HG02678 (cell line): ENCODE results near the gene NOXO1.
"Not testable (repeated sequence)": the region's sequence is repeated elsewhere in the genome, so short reads cannot be mapped to it uniquely, and the experiment has no call there.

Experiments
- ATAC-seq: cut with Tn5 transposase; IDR thresholded peaks from one replicate; pipeline ENCODE4 v1.9.1; 2021; ENCODE audit warnings: mild to moderate bottlenecking, moderate library complexity; ENCODE audit not compliant: unreplicated experiment

Gene NOXO1

DNA sequence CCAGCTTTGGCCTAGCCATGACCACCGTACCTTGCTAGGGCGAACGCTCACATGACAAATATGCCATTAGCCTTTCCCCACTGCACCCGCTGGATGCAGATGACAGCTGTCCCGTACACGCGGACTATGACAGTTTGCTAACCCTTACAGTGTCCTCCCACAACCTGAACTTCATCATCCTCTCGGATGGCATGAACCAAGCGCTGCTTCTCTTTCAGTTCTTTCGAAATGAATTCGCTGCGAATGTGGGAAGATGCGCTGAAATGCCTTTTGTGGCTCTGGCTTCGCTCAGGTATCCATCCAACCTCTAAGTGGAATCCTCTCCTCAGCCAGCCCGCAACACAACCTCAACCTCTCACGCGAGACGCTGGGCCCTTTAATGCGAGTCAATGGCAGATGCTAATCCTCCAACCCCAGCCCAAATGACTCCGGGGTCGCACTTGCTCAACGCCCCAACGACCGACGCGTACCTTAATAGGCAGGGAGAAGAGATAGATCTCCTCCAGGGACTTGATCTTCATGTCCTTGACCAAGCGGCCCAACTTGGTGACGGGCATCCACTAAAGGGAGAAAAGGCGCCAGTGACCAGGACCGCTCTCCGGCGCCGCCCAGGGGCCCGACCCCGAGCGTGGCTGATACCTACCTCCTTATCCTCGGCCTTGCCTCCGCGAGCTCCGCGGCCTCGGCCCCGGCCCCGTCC is 17.3 kb downstream of the NOXO1 start:
- peak; percentile 10 for ATAC-seq

DNA sequence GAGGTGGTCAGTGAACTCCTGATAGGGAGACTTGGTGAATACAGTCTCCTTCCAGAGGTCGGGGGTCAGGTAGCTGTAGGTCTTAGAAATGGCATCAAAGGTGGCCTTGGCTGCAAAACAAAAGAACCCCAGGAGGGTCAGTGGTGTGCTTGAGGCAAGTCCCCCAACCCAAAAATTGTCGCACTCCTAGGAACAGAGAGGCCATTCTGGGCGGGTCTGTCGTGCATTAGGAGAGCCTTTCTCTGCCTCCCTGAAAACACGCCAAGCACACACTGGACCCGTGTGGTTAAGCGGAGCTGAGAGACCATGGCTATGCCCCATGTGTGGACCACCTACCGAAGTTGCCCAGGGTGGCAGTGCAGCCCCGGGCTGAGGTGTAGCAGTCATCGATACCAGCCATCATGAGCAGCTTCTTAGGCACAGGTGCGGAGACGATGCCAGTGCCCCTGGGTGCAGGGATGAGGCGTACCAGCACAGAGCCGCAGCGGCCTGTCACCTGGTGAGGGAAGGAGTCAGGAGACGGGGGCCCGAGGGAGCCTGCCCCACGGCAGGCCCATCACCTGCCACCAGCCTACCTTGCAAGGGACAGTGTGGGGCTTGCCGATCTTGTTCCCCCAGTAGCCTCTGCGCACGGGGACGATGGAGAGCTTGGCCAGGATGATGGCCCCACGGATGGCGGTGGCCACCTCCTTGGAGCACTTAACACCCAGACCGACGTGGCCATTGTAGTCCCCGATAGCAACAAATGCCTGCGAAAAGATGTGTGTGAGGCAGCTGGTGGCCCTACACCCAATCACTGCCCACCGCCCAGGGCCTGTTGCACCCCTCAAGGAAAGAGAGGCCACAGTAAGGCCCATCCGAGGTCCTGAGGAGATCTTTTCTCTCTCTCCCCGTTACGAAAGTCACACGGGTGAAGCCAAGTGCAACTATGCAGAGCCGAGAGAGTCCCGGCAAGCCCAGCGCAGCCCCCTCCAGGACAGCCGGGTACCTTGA is 18.8 kb downstream of the NOXO1 start:
- not testable (repeated sequence) for ATAC-seq

DNA sequence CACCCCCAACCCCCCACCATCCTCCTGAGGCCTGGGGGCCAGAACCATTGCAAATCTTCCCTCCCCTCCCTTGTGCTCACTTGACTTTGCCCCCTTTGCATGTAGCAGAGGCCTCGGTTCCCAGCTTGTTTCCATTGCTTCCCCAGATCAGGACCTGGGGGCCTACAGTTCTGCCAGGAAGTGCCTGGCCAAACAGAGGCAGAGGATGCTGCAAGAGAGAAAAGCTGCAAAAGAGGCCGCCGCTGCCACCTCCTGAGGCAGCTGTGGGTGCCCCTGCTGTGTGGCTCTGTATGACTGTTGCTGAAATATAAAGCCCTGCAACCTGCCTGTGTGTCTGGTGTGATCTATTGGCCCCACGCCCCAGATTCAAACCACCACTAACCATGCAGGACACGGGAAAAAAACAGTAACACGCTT is 19.6 kb downstream of the NOXO1 start:
- ATAC-seq: no peak

DNA sequence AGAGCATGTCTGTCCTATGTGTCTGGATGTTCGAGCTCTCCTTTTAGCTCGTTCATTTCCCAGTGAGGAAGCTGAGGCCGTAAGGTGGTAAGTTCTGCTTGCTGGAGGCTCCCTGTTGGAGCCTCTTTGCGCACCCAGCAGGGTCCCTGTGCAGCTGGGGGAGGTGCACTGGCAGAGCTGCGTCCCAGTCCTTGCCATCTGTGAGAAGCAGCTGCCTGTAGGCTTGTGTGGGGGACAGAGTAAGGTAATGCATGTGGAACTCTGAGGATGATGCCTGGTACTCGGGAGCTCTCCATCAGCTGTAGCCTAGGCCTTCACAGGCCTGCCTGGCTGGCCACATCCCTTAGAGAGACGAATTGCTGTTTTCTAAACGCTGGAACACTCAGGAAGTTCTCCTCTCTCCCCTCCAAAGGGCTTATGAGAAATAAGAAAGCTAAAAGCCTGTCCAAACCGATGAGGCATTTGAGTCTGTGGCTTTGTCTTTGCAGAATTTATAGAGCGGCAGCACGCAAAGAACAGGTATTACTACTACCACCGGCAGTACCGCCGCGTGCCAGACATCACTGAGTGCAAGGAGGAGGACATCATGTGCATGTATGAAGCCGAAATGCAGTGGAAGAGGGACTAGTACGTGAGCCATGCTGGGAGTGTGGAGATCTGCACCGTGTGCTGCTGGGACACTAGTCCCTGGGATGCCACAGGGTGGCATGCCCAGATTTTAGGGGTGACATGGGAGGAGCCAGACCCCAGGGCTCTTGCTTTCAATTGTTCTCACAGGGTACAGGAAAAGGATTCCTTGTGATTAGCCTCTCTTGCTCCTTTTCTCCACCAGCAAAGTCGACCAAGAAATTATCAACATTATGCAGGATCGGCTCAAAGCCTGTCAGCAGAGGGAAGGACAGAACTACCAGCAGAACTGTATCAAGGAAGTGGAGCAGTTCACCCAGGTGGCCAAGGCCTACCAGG is 20.3 kb downstream of the NOXO1 start:
- ATAC-seq: no peak

DNA sequence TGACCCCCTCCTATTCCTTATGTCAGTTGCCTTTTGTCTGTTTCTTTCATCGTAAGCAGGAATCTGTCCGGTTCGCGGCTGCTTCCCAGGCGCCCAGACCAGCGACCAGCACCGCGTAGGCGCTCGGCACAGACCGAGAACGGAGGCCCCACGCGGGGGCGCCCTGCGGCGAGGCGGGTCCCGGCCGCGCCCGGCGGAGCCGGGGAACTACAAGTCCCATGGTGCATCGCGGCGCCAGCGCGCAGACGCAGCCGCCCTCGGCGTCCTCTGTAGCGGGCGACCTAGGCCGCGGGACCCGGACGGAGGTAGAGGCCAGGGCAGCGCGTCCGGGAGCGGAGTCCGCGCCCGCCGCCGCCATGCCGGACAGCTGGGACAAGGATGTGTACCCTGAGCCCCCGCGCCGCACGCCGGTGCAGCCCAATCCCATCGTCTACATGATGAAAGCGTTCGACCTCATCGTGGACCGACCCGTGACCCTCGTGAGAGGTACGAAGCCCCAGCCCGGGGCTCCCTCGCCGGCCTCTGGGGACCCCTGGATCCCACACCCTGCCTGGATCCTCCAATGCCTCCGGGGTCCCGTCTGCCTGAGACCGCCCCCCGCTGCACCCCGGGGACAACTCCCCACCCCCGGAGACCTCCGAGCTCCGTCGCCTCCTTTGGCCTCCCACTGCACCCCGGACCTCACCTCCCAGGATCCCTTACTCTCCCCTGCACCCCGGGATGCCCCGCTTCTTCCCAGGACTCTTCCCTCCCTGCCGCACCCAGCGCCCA is 21.8 kb downstream of the NOXO1 start, which contains the start of gene NDUFB10:
TSS of gene NDUFB10 (plus strand) at position 270 of the 771 bp plus-strand sequence. CDS start at position 357, 87 bp downstream.
- peak; percentile 80 for ATAC-seq

DNA sequence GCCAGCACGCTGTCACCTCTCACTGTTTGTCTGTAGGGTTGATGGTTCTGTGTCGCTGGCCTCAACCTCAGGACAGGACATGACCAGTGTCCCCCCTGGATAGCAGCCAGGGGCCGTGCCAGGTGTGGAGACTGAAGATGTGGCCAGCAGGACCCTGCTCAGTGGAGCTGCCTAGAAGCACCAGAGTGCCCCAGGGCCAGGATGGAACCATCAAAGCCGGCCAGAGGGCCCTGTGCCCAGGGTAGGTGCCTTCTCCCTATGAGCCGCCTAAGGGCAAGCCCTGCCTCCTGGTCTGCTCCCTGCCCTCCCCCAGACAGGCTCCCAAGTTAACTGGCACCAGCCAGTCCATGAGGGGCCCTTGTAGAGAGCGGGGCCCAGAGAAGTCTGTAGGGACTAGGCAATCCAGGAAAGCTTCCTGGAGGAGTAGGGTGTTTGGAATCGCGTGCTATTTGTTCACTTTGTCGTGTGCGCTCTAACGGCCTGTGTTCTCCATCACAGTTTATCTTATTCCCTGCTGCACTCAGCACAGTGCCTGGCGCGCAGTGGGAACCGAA is 22.5 kb downstream of the NOXO1 start:
- no peak for ATAC-seq

DNA sequence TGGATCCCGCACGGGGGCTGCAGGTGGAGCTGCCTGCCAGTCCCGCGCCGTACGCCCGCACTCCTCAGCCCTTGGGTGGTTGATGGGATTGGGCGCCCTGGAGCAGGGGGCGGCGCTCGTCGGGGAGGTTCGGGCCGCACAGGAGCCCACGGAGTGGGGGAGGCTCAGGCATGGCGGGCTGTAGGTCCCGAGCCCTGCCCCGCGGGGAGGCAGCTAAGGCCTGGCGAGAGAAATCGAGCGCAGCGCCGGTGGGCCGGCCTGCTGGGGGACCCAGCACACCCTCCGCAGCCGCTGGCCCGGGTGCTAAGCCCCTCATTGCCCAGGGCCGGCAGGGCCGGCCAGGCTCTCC is 23.2 kb downstream of the NOXO1 start:
- ATAC-seq: not testable (repeated sequence)

DNA sequence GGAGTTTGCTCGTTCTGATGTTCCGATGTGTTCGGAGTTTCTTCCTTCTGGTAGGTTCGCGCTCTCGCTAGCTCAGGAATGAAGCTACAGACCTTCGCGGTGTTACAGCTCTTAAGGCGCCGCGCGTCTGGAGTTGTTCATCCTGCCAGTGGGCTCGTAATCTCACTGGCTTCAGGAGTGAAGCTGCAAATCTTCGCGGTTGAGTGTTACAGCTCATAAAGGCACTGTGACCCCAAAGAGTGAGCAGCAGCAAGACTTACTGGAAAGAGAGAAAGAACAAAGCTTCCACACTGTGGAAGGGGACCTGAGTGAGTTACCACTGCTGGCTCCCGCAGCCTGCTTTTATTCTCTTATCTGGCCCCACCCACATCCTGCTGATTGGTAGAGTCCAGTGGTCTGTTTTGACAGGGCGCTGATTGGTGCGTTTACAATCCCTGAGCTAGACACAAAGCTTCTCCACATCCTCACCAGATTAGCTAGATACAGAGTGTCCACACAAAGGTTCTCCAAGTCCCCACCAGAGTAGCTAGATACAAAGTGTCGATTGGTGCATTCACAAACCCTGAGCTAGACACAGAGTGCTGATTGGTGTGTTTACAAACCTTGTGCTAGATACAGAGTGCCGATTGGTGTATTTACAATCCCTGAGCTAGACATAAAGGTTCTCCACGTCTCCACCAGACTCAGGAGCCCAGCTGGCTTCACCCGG is 23.7 kb downstream of the NOXO1 start:
- not testable (repeated sequence) for ATAC-seq

DNA sequence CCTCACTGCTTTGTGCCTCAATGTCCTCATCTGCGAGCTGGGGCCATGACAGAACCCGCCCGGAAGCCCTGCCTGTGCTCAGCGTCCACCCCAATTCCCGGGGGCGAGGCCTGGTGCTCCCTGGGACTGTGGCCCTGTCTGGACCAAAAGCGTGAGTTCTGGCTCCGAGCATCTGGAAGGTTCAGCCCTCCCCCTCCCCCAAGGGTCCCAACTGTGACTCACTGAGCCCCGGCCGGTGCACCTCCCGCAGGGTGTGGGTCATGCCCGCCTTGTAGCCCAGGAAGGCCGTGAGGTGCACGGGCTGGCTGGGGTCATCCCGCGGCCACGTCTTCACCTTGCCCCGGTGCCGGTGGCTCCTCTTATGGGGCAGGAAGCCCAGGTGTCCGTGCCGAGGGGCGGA is 27.5 kb downstream of the NOXO1 start:
- no peak for ATAC-seq

DNA sequence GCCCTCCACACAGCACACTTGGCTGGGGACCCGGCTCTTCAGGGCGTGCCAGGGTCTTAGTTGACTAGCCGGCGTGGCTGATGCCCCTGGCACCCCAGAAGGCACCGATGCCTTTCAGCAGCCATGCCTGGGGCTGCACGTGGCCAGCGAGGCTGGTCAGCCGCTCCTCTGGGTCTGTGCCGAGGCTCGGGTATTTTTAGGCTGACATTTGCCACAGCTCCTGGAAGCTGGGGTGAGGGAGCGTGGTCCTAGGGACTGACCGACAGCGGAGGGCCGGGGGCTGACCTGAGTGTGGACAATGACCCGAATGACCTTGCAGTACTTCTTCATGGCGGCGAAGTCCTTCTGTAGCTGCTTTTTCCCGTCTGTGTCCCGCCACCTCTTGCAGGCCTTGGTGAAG is 30.7 kb downstream of the NOXO1 start:
- no peak for ATAC-seq

DNA sequence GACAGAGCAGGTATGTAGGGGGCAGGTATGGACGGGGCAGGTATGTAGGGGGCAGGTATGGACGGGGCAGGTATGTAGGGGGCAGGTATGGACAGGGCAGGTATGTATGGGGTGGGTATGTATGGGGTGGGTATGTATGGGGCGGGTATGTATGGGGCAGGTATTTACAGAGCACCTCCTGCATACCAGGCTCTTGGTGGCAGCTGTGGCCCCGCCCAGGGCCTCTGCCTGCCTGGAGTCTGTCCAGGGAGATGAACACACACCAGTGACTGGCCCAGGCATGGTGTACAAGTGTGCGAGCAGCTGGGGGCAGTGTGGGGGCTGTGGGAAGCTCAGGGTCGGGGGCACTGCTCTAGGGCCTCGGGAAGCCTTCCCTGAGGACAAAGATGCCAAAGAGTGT is 31.2 kb downstream of the NOXO1 start:
- ATAC-seq: no peak

DNA sequence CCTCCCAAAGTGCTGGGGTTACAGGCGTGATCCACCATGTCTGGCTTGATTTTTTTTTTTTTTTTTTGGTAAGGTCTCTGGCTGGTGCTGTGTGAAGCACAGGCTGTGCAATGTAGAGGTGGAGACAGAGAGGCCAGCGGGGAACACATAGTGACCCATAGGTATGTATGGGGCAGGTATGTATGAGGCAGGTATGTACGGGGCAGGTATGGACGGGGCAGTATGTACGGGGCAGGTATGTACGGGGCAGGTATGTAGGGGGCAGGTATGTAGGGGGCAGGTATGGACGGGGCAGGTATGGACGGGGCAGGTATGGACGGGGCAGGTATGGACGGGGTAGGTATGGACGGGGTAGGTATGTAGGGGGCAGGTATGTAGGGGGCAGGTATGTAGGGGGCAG is 31.8 kb downstream of the NOXO1 start:
- no peak for ATAC-seq

DNA sequence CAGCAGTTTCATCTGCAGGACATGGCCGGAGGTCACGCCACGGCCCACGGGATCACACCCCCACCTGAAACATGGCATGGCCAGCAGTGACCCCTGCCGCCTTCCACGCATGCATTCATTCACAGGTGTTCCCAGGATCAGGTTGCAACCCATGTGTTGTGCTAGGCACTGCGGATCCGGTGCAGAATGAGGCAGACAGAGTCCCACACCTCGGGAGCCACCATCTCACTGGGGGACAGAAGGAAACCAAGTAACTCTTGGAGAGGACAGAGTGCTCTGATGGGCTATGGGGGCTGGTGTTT is 33.9 kb downstream of the NOXO1 start:
- ATAC-seq: no peak

DNA sequence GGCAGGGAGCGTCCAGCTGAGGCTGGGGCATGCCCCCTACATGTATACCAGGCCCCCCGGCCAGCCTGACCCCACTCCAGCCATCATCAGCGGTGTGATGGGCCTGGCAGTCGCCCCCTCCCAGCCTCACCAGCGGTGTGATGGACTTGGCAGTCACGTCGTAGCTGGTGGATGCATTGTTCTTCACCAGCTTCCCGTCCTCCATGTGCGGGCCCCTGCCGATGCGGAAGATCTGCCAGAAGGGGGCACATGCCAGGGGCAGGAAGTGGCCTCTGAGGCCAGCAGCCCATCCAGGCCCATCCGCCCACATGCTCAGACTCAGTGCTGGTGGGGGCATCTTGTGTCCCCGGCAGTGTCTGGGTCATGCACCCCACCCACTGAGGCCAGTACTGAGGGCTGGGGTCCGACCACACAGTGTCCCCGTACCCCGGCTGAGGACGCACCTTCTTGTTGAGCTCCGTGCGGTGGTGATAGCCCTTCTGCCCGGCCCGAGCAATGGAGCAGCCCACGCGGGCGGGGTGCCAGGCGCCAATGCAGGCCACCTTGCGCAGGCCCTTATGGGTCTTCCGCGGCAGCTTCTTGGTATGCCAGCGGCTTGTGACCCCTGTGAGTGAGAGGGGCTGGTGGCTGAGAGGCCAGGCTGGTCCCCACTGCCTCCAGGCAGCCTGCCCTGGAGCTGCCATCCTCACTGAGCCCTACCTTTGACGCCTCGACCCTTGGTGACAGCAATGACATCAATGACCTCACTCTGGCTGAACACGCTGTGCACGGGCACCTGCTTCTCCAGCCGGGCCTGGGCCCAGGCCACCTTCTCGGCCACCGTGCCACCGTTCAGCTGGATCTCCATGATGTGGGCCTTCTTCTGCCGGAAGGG is 34.5 kb downstream of the NOXO1 start:
- ATAC-seq: no peak

DNA sequence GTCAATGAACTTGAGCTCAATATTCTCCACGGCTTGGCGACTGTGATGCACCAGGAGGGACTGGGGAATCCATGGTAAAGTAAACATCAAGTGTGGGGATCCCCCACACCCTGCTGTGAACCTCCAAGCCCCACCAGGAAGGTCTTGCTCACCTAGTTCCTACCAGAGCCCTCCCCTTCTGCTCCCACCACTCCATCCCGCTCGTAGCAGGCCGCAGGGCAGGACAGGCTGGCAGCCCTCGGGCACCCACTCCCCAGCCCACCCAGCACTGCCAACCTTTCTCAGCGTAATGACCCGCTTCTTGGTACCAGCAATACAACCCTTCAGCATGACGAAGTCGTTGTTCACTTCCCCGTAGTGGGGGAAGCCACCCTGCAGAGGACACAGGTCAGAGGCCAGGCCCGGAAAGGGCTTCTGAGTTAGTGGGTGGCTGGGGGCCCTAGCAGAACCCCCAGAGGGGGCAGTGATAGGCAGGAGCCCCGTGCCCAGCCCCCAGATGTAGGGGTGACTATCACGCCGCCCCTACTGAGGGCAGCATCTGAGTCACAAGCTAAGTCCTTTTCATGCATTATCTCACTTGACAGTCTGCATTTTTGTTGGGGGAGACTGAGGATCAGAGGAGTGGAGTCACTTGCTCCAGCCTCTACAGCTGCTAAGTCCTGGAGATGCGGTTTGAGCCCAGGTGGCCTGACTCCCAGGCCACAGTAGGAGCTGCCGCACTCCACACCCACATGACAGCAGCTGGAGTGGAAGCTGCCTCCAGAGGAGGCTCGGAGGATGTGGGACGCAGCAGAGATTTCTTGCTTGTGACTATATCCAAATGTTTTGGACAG is 35.5 kb downstream of the NOXO1 start:
- ATAC-seq: no peak

DNA sequence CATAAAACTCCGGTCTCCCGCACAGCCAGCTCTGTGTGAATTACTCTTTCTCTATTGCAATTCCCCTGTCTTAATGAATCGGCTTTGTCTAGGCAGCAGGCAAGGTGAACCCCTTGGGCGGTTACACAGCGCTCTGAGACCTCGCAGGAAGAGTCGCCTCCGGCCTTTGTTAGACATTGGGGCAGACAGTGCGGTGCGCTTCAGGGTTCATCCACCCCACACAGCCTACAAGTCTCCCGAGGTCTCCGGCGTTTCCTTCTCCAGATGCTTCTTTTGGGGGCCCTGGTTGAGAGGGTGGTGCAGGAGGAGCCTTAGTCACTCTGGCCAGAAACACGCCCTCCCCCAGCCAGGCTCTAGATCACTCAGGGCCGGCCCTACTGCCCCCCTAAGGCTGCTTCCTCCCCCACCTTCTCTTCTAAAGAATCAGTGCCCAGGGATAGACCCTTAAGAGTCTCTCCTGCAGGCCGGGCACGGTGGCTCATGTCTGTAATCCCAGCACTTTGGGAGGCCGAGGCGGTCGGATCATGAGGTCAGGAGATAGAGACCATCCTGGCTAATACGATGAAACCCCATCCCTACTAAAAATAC is 36.6 kb downstream of the NOXO1 start:
- ATAC-seq: no peak
